Colonic mucosa (tissue), 4 donors: ENCODE measurements around the gene CCDC178. TPM values are rescaled to one million over a fixed set of nuclear protein-coding genes. Genes with fewer than 3 reads are reported as not detected.
"Not testable (repeated sequence)": the region's sequence is repeated elsewhere in the genome, so short reads cannot be mapped to it uniquely, and the experiment has no call there.

Experiments used
- DNase-seq: peaks from one replicate; pipeline ENCODE4 v3.0.0-alpha.2; 2020
- H3K27ac ChIP-seq: fragments of 200-600 bp; one replicate; pipeline ENCODE4 v1.8.0; 2021
- H3K27me3 ChIP-seq: fragments of 200-600 bp; one replicate; pipeline ENCODE4 v1.8.0; 2021
- H3K36me3 ChIP-seq: fragments of 200-600 bp; one replicate; pipeline ENCODE4 v1.8.0; 2021
- H3K4me1 ChIP-seq: fragments of 200-600 bp; one replicate; pipeline ENCODE4 v1.8.0; 2021; ENCODE audit warnings: mild to moderate bottlenecking
- H3K4me3 ChIP-seq: fragments of 200-600 bp; one replicate; pipeline ENCODE4 v1.8.0; 2021
- H3K9ac ChIP-seq, 2 donors: one replicate each; pipeline ENCODE4 v1.7.0; 2013; ENCODE audit warnings: control low read depth in 2 of 2, low read depth in 2 of 2, low read length in 2 of 2
- H3K9me3 ChIP-seq: fragments of 200-600 bp; one replicate; pipeline ENCODE4 v1.8.0; 2021
- CTCF ChIP-seq: fragments of 200-600 bp; IDR thresholded peaks from one replicate; pipeline ENCODE4 v1.8.0; 2022; ENCODE audit warnings: antibody characterized with exemption, mild to moderate bottlenecking
- intact Hi-C: fragments of 100-400 bp; cut with DNase I; formaldehyde crosslinking; loops from one replicate; pipeline ENCODE4 v1.14.1; 2022
- total RNA-seq, 2 donors: library from RNA; stranded (reverse); fragmentation: NEBNext Ultra II Directional in 1 of 2; extraction: Animal tissue kit (Norgen Biotek cat#: 25700) in 1 of 2; gene quantifications; one replicate each; pipeline ENCODE4 v1.2.1, GENCODE V29; 2021
- donor health status: healthy.
- donor health status: DM: no; HTN: no; CAD: no.
- donor health status: DM: no; HTN: no; CAD: no.

Gene CCDC178
- total RNA-seq, 2 donors from 2014 or later: not detected

DNA sequence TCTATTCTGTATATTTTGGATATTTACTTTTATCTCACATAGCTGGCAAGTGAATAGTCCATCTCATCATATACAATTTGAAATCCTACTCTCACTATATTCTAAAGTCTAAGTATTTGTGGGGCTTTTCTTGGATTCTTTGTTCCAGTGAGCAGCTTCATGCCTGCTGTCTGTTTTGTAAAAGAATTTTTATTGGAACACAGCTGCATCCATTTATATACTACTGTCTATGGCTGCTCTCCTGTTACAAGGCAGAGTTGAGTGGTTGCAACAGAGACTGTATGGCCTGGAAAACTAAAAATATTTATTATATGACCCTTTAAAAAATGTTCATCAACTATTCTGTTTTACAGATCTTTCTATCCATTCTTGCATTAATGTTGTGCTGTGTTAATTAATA is 474.4 kb downstream of the CCDC178 start:
- no peak for DNase-seq
- TF ChIP-seq CTCF: no peak
- no peaks in the 10 kb centered on the region for H3K27me3 ChIP-seq

DNA sequence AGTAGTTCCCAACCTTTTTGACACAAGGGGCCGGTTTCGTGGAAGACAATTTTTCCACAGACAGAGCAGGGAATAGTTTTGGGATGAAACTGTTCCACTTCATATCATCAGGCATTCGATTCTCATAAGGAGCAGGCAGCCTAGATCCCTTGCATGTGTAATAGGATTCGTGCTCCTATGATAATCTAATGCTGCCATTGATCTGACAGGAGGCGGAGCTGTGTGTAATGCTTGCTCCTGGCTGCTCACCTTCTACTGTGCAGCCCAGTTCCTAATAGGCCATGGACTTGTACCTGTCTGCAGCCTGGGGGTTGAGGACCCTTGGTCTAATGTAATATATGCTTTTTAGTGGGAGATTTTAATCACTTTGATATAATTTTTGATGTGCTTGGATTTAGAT is 479.0 kb downstream of the CCDC178 start:
- no peak overlapping the region for H3K27ac ChIP-seq
- no peak overlapping the region for H3K9ac ChIP-seq
- no peaks in the 10 kb centered on the region for H3K36me3 ChIP-seq
- H3K27me3 ChIP-seq: no peaks in the 10 kb centered on the region
- TF ChIP-seq CTCF: no peak
- H3K4me3 ChIP-seq: no peak overlapping the region
- no peak for DNase-seq
- intact Hi-C loops: no loop called here
- H3K9me3 ChIP-seq: no peaks in the 10 kb centered on the region
- no peaks in the 10 kb centered on the region for H3K4me1 ChIP-seq

More for the DNA sequence above, 474.4 kb downstream of the CCDC178 start:
- no peak overlapping the region for H3K4me3 ChIP-seq
- H3K27ac ChIP-seq: no peak overlapping the region
- H3K36me3 ChIP-seq: no peaks in the 10 kb centered on the region
- no peak overlapping the region for H3K9ac ChIP-seq
- H3K4me1 ChIP-seq: no peaks in the 10 kb centered on the region
- intact Hi-C loops: no loop called here
- no peaks in the 10 kb centered on the region for H3K9me3 ChIP-seq

DNA sequence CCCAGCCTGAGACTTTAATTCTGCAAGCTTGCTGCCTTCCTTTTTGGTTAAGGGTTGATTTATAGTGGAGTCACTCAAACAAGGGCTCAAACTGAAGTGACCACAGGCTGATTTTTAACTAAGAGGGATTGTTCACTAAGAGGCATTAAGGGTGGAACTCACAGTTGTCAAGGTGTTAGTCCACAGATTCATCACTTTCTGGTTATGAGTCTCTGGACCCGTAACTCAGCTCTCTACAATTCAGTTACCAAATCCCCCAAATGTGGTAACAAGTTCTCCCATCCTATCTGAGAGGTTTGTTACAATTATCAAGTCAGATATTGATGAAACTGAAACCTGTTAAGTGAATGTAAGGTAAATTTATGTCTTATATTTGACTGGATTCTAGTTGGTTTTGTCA is 481.8 kb downstream of the CCDC178 start:
- TF ChIP-seq CTCF: no peak
- no peak overlapping the region for H3K27ac ChIP-seq
- no peaks in the 10 kb centered on the region for H3K9me3 ChIP-seq
- H3K36me3 ChIP-seq: no peaks in the 10 kb centered on the region
- no peak overlapping the region for H3K9ac ChIP-seq
- DNase-seq: no peak
- intact Hi-C loops: no loop called here
- H3K27me3 ChIP-seq: no peaks in the 10 kb centered on the region
- H3K4me1 ChIP-seq: no peaks in the 10 kb centered on the region
- H3K4me3 ChIP-seq: no peak overlapping the region

GRCh38 chr18:32956591-32957315 is 483.8 kb downstream of the CCDC178 start:
- Histone ChIP-seq H3K9ac (no peak overlapping the region), H3K36me3 (no peaks in the 10 kb centered on the region), H3K9me3 (no peaks in the 10 kb centered on the region), H3K27me3 (no peaks in the 10 kb centered on the region), H3K27ac (no peak overlapping the region), H3K4me1 (no peaks in the 10 kb centered on the region), H3K4me3 (no peak overlapping the region)
- intact Hi-C loops: no loop called here
- TF ChIP-seq CTCF: no peak
- no peak for DNase-seq

DNA sequence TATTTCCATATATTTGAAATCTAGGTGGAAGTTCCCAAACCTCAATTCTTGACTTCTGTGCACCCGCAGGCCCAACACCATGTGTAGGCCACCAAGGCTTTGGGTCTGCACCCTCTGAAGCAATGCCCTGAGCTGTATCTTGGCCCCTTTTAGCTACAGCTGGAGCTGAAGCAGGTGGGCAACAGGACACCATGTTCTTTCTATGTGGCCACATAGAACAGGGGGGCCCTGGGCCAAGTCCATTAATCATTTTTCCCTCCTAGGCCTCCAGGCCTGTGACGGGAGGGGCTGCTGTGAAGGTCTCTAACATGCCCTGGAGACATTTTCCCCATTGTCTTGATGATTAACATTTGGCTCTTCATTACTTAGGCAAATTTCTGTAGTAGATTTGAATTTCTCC is 488.2 kb downstream of the CCDC178 start:
- H3K27me3 ChIP-seq, H3K9ac ChIP-seq, H3K27ac ChIP-seq, H3K4me3 ChIP-seq, H3K9me3 ChIP-seq, H3K36me3 ChIP-seq, intact Hi-C loops, DNase-seq, H3K4me1 ChIP-seq: not testable (repeated sequence)

DNA sequence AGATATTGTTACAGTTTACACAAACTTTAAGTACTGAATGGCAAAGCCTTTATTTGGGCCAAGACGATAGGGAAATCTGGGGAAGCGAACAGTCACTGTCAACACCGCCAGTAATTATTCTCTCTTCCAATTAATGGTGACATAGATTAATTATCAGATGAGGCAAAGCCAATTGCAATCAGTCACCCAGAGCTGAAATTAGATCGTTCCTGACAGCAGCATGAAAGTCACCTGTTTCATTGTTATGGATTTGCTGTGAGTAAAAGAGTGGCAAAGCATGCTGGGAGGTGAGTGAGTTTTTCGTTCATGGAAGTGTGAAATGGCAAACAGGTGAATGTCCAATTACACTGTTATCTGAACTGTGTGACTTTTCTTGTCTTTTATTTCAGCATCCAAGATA is 502.9 kb downstream of the CCDC178 start:
- Histone ChIP-seq H3K4me1 (no peaks in the 10 kb centered on the region), H3K9me3 (no peaks in the 10 kb centered on the region), H3K9ac (no peak overlapping the region), H3K27ac (no peak overlapping the region), H3K36me3 (no peaks in the 10 kb centered on the region), H3K4me3 (no peak overlapping the region), H3K27me3 (no peaks in the 10 kb centered on the region)
- no peak for TF ChIP-seq CTCF
- DNase-seq: no peak
- intact Hi-C loops: no loop called here
